OCI-M2 (cell line): ENCODE data around the gene PTPRF.
"Not testable (repeated sequence)": the region's sequence is repeated elsewhere in the genome, so short reads cannot be mapped to it uniquely, and the experiment has no call there.

Source experiments
- DNase-seq: peaks from one replicate; lab custom pipeline; 2025; ENCODE audit not compliant: unreplicated experiment; lab: John Stamatoyannopoulos, UW

PTPRF gene

GRCh38 chr1:43537423-43538142 is 6.9 kb downstream of the PTPRF start:
- no peak for DNase-seq

DNA sequence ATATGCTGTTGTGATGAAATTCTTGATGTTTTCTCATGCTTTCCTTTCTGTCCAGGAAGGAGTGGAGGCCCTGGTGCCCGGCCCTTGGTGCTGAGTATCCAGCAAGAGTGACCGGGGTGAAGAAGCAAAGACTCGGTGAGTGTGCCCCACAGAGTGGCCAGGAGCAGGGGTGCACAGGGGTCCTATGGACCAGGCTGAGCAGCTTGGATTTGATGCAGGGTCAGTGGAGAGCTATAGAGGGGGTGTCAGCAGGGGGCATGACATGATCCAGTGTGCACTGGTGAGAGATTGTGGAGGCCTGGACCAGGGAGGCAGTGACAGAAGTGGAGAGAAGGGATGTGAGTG is 7.4 kb downstream of the PTPRF start:
- DNase-seq, result no peak

GRCh38 chr1:43538969-43539368 is 8.3 kb downstream of the PTPRF start:
- no peak for DNase-seq

GRCh38 chr1:43539726-43540434 is 9.2 kb downstream of the PTPRF start:
- DNase-seq, result no peak

- no peak for DNase-seq
These were observed 10.0 kb downstream of the PTPRF start for GRCh38 chr1:43540653-43541071.

DNA sequence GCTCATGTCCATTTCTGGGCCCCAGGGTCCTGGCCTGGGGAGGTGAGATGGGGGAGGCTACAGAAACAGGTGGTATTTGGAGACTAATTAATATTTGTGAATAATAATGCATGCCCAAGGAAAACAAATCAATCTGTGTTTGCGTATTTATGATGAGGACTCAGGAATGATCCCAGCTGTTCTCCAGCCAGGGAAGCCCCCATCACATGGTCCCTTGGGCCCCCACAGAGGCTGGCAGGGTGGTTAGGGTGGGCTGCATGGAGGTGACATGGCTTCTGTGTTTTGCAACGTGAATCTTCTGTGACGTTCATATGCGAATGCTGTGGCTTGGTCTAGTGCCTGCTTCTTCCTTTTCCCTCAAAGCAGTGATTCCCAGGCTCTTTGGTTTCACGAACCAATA is 10.5 kb downstream of the PTPRF start:
- DNase-seq, result no peak

- no peak for DNase-seq
These were observed 11.2 kb downstream of the PTPRF start for GRCh38 chr1:43541721-43542401.

DNA sequence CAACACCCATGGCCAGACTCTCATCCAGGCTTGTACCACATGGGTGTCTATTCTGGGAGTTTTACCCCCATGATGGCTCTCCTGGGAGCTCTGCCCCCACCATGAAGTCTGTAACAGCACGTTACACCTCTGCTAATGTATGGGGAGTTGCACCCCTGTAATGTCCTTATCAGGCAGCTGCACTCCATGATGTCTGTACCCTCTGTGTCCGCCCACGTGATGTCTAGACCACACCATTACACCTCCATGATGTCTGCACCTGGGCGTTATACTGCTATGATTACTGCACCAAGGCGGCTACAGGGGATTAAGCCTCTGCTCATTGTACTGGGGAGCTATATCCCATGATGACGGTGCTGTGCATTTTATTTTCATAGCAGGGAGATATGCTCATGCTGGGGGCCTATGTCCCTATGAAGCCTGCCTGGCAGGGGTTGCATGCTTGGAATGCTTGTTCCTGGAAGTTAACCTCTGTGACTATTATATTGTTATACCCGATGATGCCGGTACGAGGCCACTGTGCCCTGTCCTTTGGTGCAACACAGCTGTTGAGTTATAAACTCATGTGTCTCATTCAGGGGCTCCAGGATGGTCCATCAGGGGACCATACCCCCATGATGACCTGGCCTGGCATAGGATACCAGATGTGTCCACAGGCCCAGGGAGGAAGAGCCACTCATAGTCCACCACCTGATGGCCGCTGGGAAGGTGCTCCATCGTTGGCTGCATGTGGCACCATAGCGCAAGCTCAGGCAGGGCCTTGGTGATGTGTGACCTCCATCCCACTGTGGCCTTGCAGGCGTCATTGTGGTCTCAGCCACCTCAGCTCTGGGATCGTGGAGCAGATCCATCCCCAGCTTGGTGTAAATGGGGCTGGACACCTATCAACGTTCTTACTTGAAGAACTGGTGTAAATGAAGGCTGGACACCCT is 12.1 kb downstream of the PTPRF start:
- DNase-seq, result no peak

- DNase-seq, result no peak
These were observed 12.9 kb downstream of the PTPRF start for GRCh38 chr1:43543567-43543966.

GRCh38 chr1:43545339-43545694 is 14.6 kb downstream of the PTPRF start:
- no peak for DNase-seq

DNA sequence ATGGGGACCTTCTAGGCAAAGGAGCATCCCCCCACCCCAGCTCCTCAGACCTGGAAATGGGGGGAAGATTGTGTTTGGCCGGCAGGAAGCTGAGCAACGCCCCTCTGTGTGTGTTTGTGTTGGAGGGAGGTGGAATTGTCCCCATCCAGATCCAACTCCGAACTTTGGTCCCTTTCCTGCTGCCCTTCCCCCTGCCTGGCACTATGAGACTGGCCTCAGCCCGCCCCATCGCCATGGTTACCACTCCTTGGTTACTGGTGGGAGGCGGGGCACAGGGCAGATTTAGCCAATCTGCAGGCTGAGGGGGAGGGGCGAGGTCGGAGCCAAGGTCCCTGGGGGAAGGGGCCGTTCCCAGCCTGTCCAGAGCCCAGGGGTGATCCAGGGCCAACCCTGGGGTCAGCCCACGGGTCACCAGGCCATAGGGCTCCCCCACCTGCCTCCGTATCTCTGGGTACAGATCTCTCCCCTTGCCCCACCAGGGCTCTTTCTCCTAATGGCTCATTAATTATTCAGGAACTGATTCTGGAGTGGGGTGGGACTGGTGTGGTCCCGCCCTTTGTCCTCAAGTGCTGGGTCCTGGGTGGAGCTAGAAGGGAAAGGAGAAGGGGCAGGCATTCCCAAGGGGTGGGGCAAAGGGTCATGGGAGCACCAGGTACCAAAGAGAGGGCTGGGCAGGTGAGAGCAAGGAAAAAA is 15.2 kb downstream of the PTPRF start:
- DNase-seq, result no peak

DNA sequence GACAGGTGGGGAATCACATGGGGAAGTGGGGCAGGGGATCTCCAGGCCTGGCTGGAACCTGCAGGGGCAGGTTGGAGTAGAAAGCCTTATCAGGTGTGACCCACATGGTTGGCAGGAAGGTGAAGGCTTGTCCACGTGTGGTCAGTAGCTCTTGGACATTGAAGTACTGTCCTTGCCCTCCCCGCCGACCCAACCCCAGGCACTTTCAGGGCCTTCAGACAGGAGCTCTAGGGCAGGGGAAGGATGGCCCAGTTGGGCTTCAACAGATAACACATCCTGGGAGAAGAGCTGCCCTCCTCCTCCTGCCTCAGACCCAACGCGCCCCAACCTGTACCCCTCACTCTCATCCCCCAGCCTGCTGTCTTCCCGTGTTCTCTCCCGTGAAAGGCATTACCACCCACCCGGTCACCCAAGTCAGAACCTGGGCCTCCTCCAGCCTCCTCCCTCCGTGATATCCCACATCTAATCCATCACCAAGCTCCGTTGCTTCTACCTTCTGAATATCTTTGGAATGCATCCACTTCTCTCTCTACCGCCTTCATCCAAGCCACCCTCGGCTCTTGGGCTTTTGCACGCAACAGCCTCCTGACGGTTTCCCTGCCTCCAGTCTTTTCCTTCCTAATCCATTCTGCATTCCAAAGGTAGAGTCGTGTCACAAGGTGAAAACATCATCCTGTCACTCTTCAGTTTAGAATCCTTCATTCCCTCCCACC is 15.9 kb downstream of the PTPRF start:
- no peak for DNase-seq

- no peak for DNase-seq
These were observed 16.9 kb downstream of the PTPRF start for GRCh38 chr1:43547538-43548072.

GRCh38 chr1:43548285-43549271 is 17.9 kb downstream of the PTPRF start:
- no peak for DNase-seq

GRCh38 chr1:43549394-43549793 is 18.7 kb downstream of the PTPRF start:
- not testable (repeated sequence) for DNase-seq

DNA sequence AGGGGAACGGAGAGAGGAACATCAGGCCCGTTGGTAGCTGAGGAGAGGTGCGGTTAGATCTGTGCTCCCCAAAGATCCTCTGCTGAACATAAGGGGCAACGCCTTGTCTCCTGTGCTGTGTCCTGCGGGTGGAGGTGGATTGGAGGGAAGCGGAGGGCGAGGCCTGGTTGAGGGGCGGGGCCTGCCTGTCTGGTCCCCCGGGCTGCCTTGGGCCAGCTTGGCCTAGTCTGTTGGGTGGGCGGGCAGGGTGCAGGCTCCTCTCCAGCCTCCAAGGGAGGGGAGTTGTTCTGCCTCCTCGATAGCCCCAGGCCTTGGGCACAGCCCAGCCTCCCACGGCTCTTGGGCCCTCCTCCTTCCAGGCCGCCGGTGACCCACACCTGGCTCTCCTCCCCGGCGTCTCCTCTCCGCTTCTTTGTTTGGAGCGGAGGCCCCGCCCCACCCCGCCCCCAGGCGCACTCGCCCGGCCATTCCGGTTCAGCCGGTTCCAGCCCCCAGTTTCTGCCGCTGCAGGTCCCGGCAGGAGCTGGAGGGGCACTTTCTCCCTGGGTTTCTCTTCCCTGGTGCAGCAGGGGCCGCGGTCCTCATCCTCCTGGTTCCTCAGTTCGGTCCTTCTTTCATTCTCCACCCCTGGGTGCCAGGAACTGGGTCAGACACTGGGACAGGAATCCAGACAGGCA is 19.4 kb downstream of the PTPRF start:
- no peak for DNase-seq

DNA sequence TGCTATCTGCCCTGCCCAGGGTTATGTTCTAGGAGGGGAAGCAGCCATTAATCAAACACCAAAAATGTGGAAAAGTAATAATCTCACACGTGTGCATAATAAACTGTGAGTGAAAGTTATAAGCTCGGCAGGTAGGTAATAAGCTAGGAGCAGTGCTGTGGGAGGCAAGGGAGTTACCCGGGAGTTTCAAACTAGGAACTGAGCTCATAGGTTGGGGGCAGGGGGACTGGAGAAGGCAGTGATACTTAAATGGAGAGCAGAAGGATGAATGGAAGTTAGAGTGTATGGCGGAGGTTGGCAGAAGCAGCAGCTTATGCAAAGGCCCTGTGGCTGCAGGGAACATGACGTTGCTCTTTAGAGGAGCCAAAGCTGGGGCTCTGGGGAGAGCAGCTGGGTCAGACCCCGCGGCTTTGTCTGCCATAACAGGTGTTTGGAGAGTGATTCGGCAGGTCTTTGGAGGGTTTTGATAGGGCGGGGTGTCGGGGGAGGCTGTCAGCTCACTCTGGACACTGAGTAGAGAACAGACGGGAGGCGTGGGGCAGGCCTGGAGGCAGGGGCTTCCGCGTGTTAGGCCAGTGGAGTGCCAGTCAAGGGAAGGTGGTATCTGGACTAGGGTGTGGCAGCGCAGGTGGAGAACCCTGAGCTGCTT is 20.0 kb downstream of the PTPRF start:
- no peak for DNase-seq
